K562 (cell line): ENCODE results near the gene CPNE1. TPM values are rescaled to one million over a fixed set of nuclear protein-coding genes. Genes with fewer than 3 reads are reported as not detected.

Source experiments
- BCL6 ChIP-seq: fragments of 250-450 bp; sonication (Bioruptor Pico); IDR thresholded peaks from 2 replicates; pipeline ENCODE4 v1.4.0; 2020
- CGGBP1 ChIP-seq: fragments of 250-450 bp; sonication (Bioruptor Pico); IDR thresholded peaks from 2 replicates; pipeline ENCODE4 v1.9.0; 2021; ENCODE audit warnings: mild to moderate bottlenecking
- ELF4 ChIP-seq: fragments of 450-650 bp; formaldehyde crosslinking; IDR thresholded peaks from 2 replicates; pipeline ENCODE4 v1.4.0; 2022; ENCODE audit warnings: missing genetic modification characterization
- ETV6 ChIP-seq, 3 experiments: fragments of 150-350 bp in 1 of 3; sonication (generic) in 1 of 3; formaldehyde crosslinking in 1 of 3; IDR thresholded peaks; 2 replicates each; pipeline versions ENCODE4 v1.6.1 to v1.8.0; 2014 to 2022; ENCODE audit warnings: borderline replicate concordance in 2 of 3, low read depth in 2 of 3, antibody characterized with exemption in 1 of 3, low read length in 1 of 3, mild to moderate bottlenecking in 1 of 3, missing genetic modification reagents in 1 of 3
- HMGXB4 ChIP-seq: sonication (generic); formaldehyde crosslinking; IDR thresholded peaks from 2 replicates; pipeline ENCODE4 v1.8.1; 2023; ENCODE audit warnings: mild to moderate bottlenecking, missing genetic modification reagents
- HNRNPH1 ChIP-seq: fragments of 200-400 bp; formaldehyde crosslinking; optimal IDR thresholded peaks from 2 replicates; pipeline ENCODE3; 2017; ENCODE audit warnings: low read depth, mild to moderate bottlenecking, low read length, moderate library complexity
- MNT ChIP-seq, 2 experiments: fragments of 450-650 bp; conservative IDR thresholded peaks; 2 replicates each; pipeline ENCODE4 v1.6.1; 2017; ENCODE audit warnings: mild to moderate bottlenecking in 2 of 2, moderate library complexity in 2 of 2
- PCBP2 ChIP-seq: fragments of 200-400 bp; formaldehyde crosslinking; IDR thresholded peaks from 2 replicates; pipeline ENCODE4 v1.6.1; 2018; ENCODE audit warnings: low read length, low read depth, mild to moderate bottlenecking, moderate library complexity; ENCODE audit not compliant: poor library complexity, severe bottlenecking
- POLR2AphosphoS2 ChIP-seq: IDR thresholded peaks from 2 replicates; pipeline ENCODE4 v1.6.1; 2012; ENCODE audit warnings: low read length, improper control_type of control experiment
- SFPQ ChIP-seq: fragments of 200-400 bp; formaldehyde crosslinking; IDR thresholded peaks from 2 replicates; pipeline ENCODE4 v1.6.1; 2017; ENCODE audit warnings: mild to moderate bottlenecking, low read depth, low read length, moderate library complexity
- XRCC3 ChIP-seq: fragments of 450-650 bp; IDR thresholded peaks from 2 replicates; pipeline ENCODE4 v1.6.1; 2017; ENCODE audit warnings: mild to moderate bottlenecking, moderate library complexity
- ZBTB17 ChIP-seq: fragments of 450-650 bp; formaldehyde crosslinking; IDR thresholded peaks from 2 replicates; pipeline ENCODE4 v1.4.0; 2020; ENCODE audit warnings: mild to moderate bottlenecking
- ZBTB26 ChIP-seq: fragments of 450-650 bp; formaldehyde crosslinking; IDR thresholded peaks from 2 replicates; pipeline ENCODE4 v1.4.0; 2022; ENCODE audit warnings: missing genetic modification characterization
- ZKSCAN8 ChIP-seq: fragments of 200-800 bp; sonication (Bioruptor generic); IDR thresholded peaks from 2 replicates; pipeline ENCODE4 v1.6.1; 2016; ENCODE audit warnings: missing genetic modification characterization, missing compliant biosample characterization
- ZNF395 ChIP-seq: fragments of 200-800 bp; sonication (Bioruptor generic); IDR thresholded peaks from 2 replicates; pipeline ENCODE4 v1.6.1; 2017; ENCODE audit warnings: missing genetic modification characterization, missing compliant biosample characterization
- ZNF583 ChIP-seq: fragments of 250-450 bp; sonication (Bioruptor Pico); IDR thresholded peaks from 2 replicates; pipeline ENCODE4 v1.4.0; 2020
- ZSCAN29 ChIP-seq: fragments of 450-650 bp; IDR thresholded peaks from 2 replicates; pipeline ENCODE4 v1.6.1; 2017
- polyA plus RNA-seq, 8 experiments: library from polyadenylated mRNA; depleted of rRNA in 4 of 8; stranded (reverse) in 5 of 8; unstranded in 3 of 8; fragments of >200 nt; fragmentation: Nextera tagmentation in 2 of 8; fragmentation: Illumina TruSeq in 1 of 8; extraction: Ambion mirVana in 2 of 8; extraction: Trizol in 1 of 8; gene quantifications; 2 replicates each; pipeline versions ENCODE4 v1.2.1 to v1.2.3, GENCODE V29; 2011 to 2014; ENCODE audit warnings: inconsistent platforms in 1 of 8, missing spikeins in 1 of 8
- total RNA-seq, 7 experiments: library from RNA; depleted of rRNA in 6 of 7; stranded (reverse); fragments of >200 nt in 6 of 7; fragmentation: Illumina TruSeq in 2 of 7; extraction: Trizol in 2 of 7; gene quantifications; 2 replicates each; pipeline versions ENCODE4 v1.2.1 to v1.2.3, GENCODE V29; 2011 to 2021; ENCODE audit warnings: low replicate concordance in 1 of 7

Gene CPNE1
- total and polyA plus RNA-seq, 9 of the 15 experiments (the other 6 are each of a cell fraction or from before 2014, with no cell fraction given) = 42.1 to 102 (median 56.0) TPM

- TF ChIP-seq SFPQ = no peak
- TF ChIP-seq POLR2AphosphoS2 = 0 out of 2 replicates have a peak, but pooled peaks have one; percentile 61
- peak; percentile 80; the same call in 1 of the 2 replicates for TF ChIP-seq HMGXB4
- peak; percentile 64 to 82; a peak in 3 of 4 replicates for TF ChIP-seq MNT (conservative IDR thresholded peaks at IDR 0.05)
- no peak for TF ChIP-seq HNRNPH1
- peak; percentile 71; the same call in 1 of the 2 replicates for TF ChIP-seq ELF4 (CRISPR knock-in tag)
- no peak for TF ChIP-seq ETV6 (IDR thresholded peaks at IDR 0.05; ENCODE audit: borderline replicate concordance in 1 of 2, low read depth in 2 of 2, low read length in 1 of 2)
- TF ChIP-seq ETV6 (CRISPR knock-in tag; IDR thresholded peaks at IDR 0.05; ENCODE audit: borderline replicate concordance) = no peak; the same call in 1 of the 2 replicates
- no peak for TF ChIP-seq CGGBP1 (CRISPR knock-in tag)
- TF ChIP-seq ZBTB26 = no peak
- TF ChIP-seq ZKSCAN8 = no peak
- TF ChIP-seq ZBTB17 = no peak; the same call in none of the 2 replicates
- no peak for TF ChIP-seq ZNF583 (CRISPR knock-in tag)
- TF ChIP-seq BCL6 (CRISPR knock-in tag) = no peak
- peak; percentile 71 for TF ChIP-seq PCBP2
- no peak for TF ChIP-seq XRCC3
- TF ChIP-seq ZSCAN29 = peak; percentile 53; the same call in 1 of the 2 replicates
- no peak for TF ChIP-seq ZNF395 (CRISPR knock-in tag)
Measured at GRCh38 chr20:35664466-35665206, at the start of gene CPNE1, which contains the start of gene RBM12 (continued).
